GM12873 (cell line): Measurements from ENCODE around the gene PATE4.
A peak's percentile ranks its signal among the peaks of the same experiment; 100 is the strongest.

ENCODE experiments used
- TF ChIP-seq, protein P1 (sequence below): IDR thresholded peaks from 2 replicates; pipeline ENCODE4 v1.5.1; 2012; ENCODE audit warnings: low read depth, mild to moderate bottlenecking, moderate library complexity, low read length, control low read depth; ENCODE audit not compliant: insufficient read depth; ENCODE audit errors: missing control alignments

The PATE4 gene

GRCh38 chr11:125807909-125808308, 25.2 kb upstream of the PATE4 start:
- TF ChIP-seq, protein P1, sequence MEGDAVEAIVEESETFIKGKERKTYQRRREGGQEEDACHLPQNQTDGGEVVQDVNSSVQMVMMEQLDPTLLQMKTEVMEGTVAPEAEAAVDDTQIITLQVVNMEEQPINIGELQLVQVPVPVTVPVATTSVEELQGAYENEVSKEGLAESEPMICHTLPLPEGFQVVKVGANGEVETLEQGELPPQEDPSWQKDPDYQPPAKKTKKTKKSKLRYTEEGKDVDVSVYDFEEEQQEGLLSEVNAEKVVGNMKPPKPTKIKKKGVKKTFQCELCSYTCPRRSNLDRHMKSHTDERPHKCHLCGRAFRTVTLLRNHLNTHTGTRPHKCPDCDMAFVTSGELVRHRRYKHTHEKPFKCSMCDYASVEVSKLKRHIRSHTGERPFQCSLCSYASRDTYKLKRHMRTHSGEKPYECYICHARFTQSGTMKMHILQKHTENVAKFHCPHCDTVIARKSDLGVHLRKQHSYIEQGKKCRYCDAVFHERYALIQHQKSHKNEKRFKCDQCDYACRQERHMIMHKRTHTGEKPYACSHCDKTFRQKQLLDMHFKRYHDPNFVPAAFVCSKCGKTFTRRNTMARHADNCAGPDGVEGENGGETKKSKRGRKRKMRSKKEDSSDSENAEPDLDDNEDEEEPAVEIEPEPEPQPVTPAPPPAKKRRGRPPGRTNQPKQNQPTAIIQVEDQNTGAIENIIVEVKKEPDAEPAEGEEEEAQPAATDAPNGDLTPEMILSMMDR, result no peak

GRCh38 chr11:125835748-125836147, 2.6 kb downstream of the PATE4 start:
- TF ChIP-seq, protein P1, result no peak

- TF ChIP-seq, protein P1, result no peak
Observed at GRCh38 chr11:125842321-125842948, 9.3 kb downstream of the PATE4 start.

- TF ChIP-seq, protein P1, result no peak
Observed at GRCh38 chr11:125846188-125846587, 13.1 kb downstream of the PATE4 start.

- TF ChIP-seq, protein P1, result no peak
Observed at GRCh38 chr11:125869521-125869920, 36.4 kb downstream of the PATE4 start.

GRCh38 chr11:125871391-125872137, 38.4 kb downstream of the PATE4 start:
- TF ChIP-seq, protein P1, result peak; percentile 52

- TF ChIP-seq, protein P1, result no peak
Observed at GRCh38 chr11:125872138-125872491, 39.0 kb downstream of the PATE4 start.
